Stimulated activated naive CD8-positive, alpha-beta T cell treated with anti-CD3 and anti-CD28 coated beads, Interleukin-15, Interleukin-2, amounts not matched to agents 100 ng/mL and 50 ng/mL, for 24 hours (primary cell): ENCODE data around the gene MAP2K6.

Experiments
- H3K27ac Mint-ChIP-seq: one replicate; pipeline ENCODE4 v1.8.0; 2021; ENCODE audit warnings: mild to moderate bottlenecking, mixed read lengths
- H3K27me3 Mint-ChIP-seq: one replicate; pipeline ENCODE4 v1.8.0; 2021; ENCODE audit warnings: mixed read lengths
- H3K36me3 Mint-ChIP-seq: one replicate; pipeline ENCODE4 v1.8.0; 2021; ENCODE audit warnings: low read depth, mixed read lengths
- H3K4me1 Mint-ChIP-seq: one replicate; pipeline ENCODE4 v1.8.0; 2021; ENCODE audit warnings: low read depth, mixed read lengths
- H3K4me3 Mint-ChIP-seq: one replicate; pipeline ENCODE4 v1.8.0; 2021; ENCODE audit warnings: mild to moderate bottlenecking, mixed read lengths
- H3K9me3 Mint-ChIP-seq: one replicate; pipeline ENCODE4 v1.8.0; 2021; ENCODE audit warnings: mixed read lengths

The MAP2K6 gene

DNA sequence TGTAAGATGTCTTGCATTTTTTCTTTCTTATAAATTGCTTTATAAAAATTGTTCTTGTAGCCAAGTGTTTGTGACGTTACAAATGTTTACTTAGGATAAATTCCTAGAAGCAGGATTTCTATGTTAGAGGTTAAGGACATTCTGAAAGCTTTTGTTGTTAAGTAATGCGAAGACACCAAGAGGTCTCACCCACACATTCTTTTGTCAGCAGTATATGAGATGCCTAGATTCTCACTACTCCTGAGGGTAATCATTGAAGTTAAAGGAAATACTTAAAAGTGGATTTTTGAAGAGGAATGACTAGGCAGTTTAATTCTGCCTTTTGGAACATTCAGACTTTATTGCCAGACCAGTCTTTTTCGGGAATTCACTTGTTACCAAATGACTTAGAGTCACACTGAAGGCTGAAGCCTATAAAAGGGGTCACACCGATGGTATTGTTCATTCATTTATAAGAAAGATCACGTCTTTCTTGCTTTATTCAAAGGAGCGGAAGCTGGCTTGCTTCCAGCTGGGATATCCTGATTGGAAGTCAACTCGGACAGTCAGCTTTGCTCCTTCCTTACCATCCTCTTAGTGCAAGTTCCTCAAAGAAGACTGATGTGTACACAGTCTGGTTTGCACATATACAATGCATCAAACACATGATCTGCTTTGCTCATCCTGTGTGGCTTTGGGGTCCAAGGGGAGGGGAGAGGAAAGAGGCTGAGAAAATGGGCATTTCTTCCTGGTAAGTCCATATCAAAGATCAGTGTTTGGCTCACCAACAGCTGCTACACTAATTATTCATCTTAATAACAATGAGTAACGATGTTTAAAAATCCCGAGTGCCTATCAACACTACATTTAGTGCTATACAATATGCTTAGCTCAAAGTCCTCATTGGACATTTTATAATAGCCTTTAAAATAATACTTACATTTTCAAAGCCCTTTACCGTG, 160.0 kb downstream of the MAP2K6 start:
- H3K4me3 Mint-ChIP-seq, result no peak overlapping the region
- no peaks in the 10 kb centered on the region for H3K36me3 Mint-ChIP-seq
- H3K27me3 Mint-ChIP-seq, result peaks cover 3% of the 10 kb centered on the region
- H3K9me3 Mint-ChIP-seq, result no peaks in the 10 kb centered on the region
- H3K4me1 Mint-ChIP-seq, result no peaks in the 10 kb centered on the region
- no peak overlapping the region for H3K27ac Mint-ChIP-seq

DNA sequence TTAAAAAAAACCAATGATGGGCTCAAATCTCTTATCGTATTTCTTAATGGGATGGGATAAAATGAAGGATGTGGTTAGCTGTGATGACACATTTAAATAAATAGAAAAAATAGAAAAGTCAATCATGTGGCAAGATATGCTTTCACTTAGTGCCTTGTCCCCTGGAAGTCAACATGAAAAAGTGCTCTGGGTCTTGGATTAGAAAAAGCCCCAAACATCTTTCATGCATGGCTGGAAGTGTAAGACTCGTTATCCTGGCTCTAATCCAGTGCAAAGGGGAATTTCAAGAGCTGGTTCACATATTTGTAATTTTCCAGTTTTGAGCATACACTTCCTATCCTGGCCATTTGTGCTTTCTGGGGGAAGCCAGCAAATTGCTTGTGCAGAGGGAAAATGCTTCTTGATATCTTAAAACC, 160.9 kb downstream of the MAP2K6 start:
- H3K4me1 Mint-ChIP-seq, result peaks cover 8% of the 10 kb centered on the region
- H3K27ac Mint-ChIP-seq, result no peak overlapping the region
- no peak overlapping the region for H3K4me3 Mint-ChIP-seq
- H3K36me3 Mint-ChIP-seq, result no peaks in the 10 kb centered on the region
- no peaks in the 10 kb centered on the region for H3K9me3 Mint-ChIP-seq
- peaks cover 10% of the 10 kb centered on the region for H3K27me3 Mint-ChIP-seq

DNA sequence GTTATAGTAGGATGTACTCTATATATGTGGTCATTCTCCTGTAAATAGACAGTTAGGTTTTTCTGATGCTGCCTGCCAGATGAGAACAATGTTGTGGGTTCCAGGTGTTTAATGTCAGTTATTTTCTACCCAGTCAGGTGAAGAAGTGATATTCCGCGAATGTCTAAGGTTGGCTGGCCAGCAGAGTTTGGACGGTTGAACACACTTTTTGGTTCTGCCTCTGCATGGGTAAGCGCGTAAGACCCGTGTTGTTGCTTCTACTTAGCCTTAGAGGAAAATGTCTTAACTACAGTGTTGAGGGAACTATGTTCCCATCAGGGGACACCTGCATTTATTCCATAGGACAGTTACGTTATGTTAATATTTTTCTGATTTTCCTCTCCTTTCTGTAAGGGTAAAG, 162.6 kb downstream of the MAP2K6 start:
- Mint-ChIP-seq H3K4me3 (no peak overlapping the region), H3K27me3 (peaks cover 15% of the 10 kb centered on the region), H3K27ac (no peak overlapping the region)

DNA sequence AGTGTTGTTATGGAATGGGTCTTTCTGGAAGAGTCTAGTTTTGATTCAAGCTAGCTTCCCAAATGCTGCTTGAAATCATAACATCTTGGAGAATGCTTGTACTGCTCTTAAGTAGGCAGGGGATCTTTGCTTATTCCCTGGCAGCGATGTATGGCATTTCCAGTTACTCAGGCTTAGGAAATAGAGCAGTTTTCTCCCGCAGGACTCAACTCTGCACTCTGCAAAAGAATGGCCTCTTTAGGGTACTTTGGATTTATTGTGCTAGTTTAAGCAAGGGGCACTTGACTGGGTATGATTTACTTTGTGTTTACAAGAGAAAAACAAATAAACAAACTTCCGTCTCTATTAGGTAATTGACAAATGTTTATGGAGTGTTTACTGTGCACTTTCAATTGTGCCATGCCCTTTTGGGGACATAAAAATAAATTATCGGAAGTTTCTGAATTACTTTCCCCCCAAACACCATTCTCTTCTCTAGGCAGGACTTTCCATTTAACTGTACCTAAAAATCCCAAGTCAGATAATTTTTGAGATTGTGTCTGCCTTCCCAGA, 164.0 kb downstream of the MAP2K6 start:
- Mint-ChIP-seq H3K27me3 (peaks cover 21% of the 10 kb centered on the region), H3K4me3 (no peak overlapping the region), H3K36me3 (no peaks in the 10 kb centered on the region), H3K4me1 (peaks cover 21% of the 10 kb centered on the region), H3K9me3 (no peaks in the 10 kb centered on the region), H3K27ac (no peak overlapping the region)

More for the DNA sequence above, 162.6 kb downstream of the MAP2K6 start:
- Mint-ChIP-seq H3K4me1 (peaks cover 21% of the 10 kb centered on the region), H3K36me3 (no peaks in the 10 kb centered on the region), H3K9me3 (no peaks in the 10 kb centered on the region)

DNA sequence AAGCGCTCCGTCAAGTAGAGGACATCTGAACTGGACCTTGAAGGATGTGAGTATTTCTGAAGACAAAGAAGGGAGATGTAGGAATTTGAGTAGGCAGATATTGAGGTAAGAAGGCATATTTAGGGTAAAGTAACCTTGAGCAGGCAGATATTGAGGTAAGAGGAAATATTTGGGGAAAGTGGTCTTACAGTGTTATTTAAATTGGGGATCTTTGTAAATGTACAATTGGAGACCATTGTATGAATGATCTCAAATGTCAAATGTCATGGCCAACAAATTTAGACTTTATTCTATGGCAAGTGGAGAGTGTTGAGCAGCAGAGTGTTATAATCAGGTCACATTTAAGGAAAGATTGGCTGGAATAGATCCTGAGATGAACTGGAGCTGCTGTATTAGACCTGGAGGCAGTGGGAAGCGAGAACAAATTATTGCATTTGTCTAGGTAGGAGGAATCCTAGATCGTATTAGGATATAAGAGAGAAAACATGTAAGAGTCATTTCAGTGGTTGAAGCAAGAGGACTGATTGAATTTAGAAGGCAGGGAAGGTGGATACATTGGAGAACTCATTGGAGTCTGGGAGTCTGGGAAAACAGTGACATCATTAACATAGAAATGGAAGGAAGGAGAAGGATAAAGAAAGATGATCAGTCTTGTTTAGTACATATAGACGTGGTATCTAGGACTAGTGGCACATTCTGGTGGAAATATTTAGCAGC, 165.6 kb downstream of the MAP2K6 start:
- H3K4me1 Mint-ChIP-seq, result peaks cover 21% of the 10 kb centered on the region
- H3K4me3 Mint-ChIP-seq, result no peak overlapping the region
- peaks cover 21% of the 10 kb centered on the region for H3K27me3 Mint-ChIP-seq
- no peaks in the 10 kb centered on the region for H3K9me3 Mint-ChIP-seq
- H3K27ac Mint-ChIP-seq, result peak overlapping the region; percentile 26
- H3K36me3 Mint-ChIP-seq, result no peaks in the 10 kb centered on the region

DNA sequence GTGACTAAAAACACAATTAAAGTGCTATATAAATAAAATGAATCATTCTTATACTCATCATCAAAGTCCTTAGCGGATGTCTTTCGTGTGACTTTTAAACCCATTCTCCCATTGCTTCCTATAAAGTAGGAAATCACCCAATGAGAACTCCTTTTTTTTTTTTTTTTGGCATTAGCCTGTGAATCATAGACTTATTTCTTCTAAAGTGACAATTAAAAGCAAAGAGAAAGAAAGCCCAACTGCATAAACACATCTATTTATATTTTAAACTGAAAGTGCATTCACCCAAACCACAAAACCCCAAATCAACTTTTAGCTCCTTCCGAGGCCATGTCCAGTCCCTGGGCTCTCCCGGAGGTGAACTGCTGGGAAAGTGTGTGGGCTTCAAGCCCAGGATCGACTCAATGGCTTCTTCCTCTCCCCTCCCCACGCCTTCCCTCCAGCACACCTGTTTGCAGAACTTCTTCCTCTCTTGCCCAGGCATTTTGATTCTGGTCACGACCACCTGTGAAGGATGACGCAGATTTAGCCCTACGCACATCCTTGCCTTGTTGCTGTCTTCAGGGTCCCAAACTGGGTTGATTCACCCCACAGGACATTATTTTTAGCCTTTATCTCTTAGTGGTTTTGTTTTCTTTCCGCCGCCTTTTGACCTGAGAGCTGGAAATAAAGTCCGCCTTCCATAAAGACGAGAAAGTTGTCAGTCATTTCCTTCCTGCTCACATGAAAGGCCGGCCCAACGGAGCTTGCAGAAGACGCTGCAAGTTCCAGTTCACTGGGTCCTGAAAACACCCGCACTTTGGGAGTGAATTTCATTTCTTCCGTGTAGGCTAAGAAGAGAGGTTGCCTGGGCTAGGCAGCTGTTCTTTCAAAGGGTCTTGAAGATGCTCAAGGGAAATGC, 166.8 kb downstream of the MAP2K6 start:
- H3K4me1 Mint-ChIP-seq, result peaks cover 21% of the 10 kb centered on the region

DNA sequence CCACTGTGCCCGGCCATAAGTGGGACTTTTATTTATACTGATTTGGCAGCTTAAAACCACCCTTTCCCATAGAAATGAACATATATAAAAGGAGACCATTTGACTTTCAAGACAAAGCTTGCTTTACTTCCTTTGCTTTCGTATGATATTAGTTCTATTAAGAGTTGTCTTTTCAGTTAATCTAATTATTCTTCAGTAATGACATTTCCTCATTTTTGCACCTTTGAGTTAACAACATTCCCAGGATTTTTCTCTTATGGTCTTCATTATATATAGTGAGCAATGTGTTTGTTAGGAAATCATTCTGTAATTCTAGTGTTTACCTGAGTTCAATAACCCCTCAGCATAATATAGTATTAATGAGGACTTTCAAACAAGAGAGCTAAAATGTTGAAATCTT, 173.8 kb downstream of the MAP2K6 start:
- Mint-ChIP-seq H3K36me3 (no peaks in the 10 kb centered on the region), H3K4me1 (no peaks in the 10 kb centered on the region), H3K9me3 (no peaks in the 10 kb centered on the region), H3K27me3 (no peaks in the 10 kb centered on the region), H3K4me3 (no peak overlapping the region), H3K27ac (no peak overlapping the region)

More for the DNA sequence above, 166.8 kb downstream of the MAP2K6 start:
- H3K27me3 Mint-ChIP-seq, result peaks cover 21% of the 10 kb centered on the region
- H3K36me3 Mint-ChIP-seq, result no peaks in the 10 kb centered on the region
- no peaks in the 10 kb centered on the region for H3K9me3 Mint-ChIP-seq
- peak overlapping the region; percentile 57 for H3K27ac Mint-ChIP-seq
- H3K4me3 Mint-ChIP-seq, result peak overlapping the region; percentile 83

DNA sequence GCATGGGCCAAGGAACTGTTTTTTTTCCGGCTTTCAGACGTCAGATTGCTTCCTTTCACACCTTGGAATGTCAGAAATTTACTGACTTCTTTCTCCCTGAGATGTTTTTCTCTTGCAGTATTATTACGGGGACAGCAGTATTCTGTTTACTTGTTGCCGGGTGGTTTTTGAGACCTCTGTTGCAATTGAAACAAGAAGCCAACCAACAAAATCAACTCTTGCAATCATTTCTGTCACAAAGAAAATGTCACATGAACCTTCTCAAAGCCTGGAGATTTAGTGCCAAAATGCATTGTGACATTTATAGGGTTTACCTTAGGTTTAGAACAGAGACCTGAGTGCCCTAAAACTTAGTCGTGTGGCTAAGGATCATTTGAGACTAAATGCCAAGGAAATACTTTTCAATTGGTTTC, 174.3 kb downstream of the MAP2K6 start:
- H3K27ac Mint-ChIP-seq, result no peak overlapping the region
- H3K27me3 Mint-ChIP-seq, result no peaks in the 10 kb centered on the region
- H3K4me1 Mint-ChIP-seq, result no peaks in the 10 kb centered on the region
- H3K36me3 Mint-ChIP-seq, result no peaks in the 10 kb centered on the region
- no peak overlapping the region for H3K4me3 Mint-ChIP-seq
- no peaks in the 10 kb centered on the region for H3K9me3 Mint-ChIP-seq

DNA sequence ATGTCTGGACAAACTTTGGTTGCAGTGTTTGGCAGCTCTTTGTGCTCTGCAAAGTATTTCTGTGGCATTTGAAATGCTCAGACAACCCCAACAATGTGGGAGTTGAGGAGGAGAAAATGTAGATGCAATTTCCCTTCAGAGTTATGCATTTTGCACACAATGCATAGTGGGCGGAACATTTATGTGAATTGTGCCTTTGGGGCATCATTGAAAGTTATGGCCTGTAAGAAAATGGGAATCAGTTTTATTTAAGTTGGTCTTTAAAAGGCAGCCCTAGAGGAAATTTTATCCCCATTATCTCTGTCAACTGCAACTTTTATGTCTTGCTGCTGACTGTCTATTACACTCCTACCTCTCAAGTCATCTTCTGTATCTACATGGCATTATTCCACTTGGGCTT, 176.2 kb downstream of the MAP2K6 start:
- H3K4me1 Mint-ChIP-seq, result no peaks in the 10 kb centered on the region
- H3K27ac Mint-ChIP-seq, result no peak overlapping the region
- H3K36me3 Mint-ChIP-seq, result no peaks in the 10 kb centered on the region
- H3K27me3 Mint-ChIP-seq, result no peaks in the 10 kb centered on the region
- no peaks in the 10 kb centered on the region for H3K9me3 Mint-ChIP-seq
- no peak overlapping the region for H3K4me3 Mint-ChIP-seq

DNA sequence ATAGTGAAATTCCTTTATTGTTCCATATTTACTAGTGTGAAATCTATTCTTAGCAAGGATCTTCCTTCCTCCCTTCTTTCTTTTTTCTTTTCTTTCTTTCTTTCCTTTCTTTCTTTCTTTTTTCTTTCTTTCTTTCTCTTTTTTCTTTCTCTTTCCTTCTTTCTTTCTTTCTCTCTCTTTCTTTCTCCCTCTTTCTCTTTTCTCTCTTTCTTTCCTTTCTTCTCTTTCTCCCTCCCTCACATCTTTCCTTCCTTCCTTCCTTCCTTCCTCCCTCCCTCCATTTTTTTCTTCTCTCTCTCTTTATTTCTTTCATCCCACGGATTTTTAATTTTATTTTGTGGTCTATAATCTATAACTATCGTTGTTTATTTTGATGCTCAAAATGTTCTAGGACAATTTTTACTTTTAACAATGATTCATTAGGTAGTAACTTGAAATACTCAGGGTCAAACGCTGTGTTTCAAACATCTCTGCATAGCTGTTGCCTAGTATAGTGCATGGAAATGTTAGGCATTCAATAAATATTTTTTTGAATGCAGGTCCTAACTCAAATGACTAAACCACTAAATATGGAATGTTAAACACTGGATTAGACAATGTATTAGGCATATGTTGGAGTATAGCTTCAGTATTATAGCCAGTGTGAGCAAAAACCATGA, 178.3 kb downstream of the MAP2K6 start:
- Mint-ChIP-seq H3K27me3 (no peaks in the 10 kb centered on the region), H3K27ac (no peak overlapping the region), H3K36me3 (no peaks in the 10 kb centered on the region), H3K4me3 (no peak overlapping the region), H3K4me1 (no peaks in the 10 kb centered on the region), H3K9me3 (no peaks in the 10 kb centered on the region)

DNA sequence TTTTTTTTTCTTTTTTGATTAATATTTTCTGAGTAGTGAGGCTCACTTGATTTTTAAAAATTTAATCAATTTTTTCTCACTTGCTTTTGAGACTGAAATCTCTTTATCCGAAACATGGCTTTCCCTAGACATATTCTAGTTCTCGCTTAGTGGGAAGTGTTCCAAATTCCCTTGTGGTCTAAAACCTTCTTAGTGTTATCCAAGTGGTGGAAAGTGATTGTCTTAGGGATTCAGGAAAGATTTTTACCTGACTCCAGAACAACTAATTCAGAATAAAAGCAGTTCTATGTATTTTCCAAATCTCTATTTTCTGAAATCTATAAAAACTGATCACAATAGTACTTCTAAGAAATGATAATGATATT, 178.8 kb downstream of the MAP2K6 start:
- H3K27ac Mint-ChIP-seq, result no peak overlapping the region
- no peaks in the 10 kb centered on the region for H3K4me1 Mint-ChIP-seq
- H3K36me3 Mint-ChIP-seq, result no peaks in the 10 kb centered on the region
- H3K27me3 Mint-ChIP-seq, result no peaks in the 10 kb centered on the region
- no peak overlapping the region for H3K4me3 Mint-ChIP-seq
- H3K9me3 Mint-ChIP-seq, result no peaks in the 10 kb centered on the region

DNA sequence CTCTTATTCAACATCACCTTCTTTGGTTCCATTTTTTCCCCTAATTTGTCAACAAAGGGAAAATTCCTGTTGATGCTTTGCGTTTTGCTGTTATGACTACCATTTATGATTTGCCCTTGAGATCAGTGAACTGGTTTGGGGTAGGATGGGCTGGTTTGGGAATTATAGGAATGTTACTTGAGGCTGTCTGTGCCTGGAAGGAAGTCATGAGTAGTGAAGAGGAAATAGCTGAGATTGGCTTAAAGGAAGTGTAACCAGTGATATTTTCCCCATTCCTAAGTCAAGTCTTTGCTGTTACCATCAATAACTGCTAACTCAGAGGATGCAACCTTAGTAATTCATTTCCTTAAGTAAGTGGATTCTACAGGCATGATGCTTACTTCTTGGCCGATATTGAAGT, 179.2 kb downstream of the MAP2K6 start:
- Mint-ChIP-seq H3K36me3 (no peaks in the 10 kb centered on the region), H3K4me1 (no peaks in the 10 kb centered on the region), H3K27me3 (no peaks in the 10 kb centered on the region), H3K27ac (no peak overlapping the region), H3K4me3 (no peak overlapping the region), H3K9me3 (no peaks in the 10 kb centered on the region)

DNA sequence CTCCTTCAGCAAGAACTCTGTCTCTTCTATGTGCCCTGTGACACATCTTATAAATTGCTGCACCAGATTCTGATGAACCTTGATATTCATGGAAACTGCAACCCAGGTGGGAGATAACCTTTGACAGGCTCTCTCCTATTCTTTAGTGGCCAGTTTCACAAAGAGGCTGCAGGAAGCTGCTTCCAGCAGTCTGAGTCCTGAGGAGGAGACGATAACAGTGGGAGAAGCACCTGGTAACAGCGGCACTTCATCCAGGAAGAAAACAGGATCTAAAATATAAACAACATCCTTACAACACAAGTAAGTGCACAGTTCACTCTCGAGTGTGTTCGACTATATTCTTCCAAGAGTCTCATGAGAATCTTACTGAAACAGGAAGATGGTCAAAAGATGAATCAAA, 180.1 kb downstream of the MAP2K6 start:
- Mint-ChIP-seq H3K27ac (no peak overlapping the region), H3K4me1 (no peaks in the 10 kb centered on the region), H3K9me3 (no peaks in the 10 kb centered on the region), H3K4me3 (no peak overlapping the region), H3K36me3 (no peaks in the 10 kb centered on the region), H3K27me3 (no peaks in the 10 kb centered on the region)

DNA sequence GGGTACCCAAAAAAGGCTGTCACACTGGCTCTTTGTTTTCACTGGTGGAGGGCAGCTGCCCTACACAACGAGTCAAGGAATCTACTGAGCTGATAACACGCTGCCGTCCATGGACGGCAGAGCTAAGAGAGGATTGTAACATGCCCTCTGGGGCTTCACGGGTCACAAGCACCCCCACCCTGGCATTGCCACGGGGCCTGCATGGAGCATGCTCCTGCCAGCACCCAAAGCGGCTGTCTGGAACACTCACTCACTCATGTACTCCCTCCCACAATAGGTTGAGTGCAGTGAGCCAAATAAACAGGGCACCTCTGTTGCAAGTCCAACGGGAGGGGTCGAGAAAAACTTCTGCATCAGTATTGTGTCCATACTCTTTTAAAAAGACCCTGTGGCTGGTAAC, 181.6 kb downstream of the MAP2K6 start:
- no peaks in the 10 kb centered on the region for H3K36me3 Mint-ChIP-seq
- no peaks in the 10 kb centered on the region for H3K4me1 Mint-ChIP-seq
- H3K9me3 Mint-ChIP-seq, result no peaks in the 10 kb centered on the region
- H3K27ac Mint-ChIP-seq, result no peak overlapping the region
- H3K27me3 Mint-ChIP-seq, result no peaks in the 10 kb centered on the region
- no peak overlapping the region for H3K4me3 Mint-ChIP-seq
